Left renal pelvis (tissue), 4 donors: ENCODE results near the gene GLIPR2. TPM values are rescaled to one million over a fixed set of nuclear protein-coding genes. Genes with fewer than 3 reads are reported as not detected.
"Not testable (repeated sequence)": the region's sequence is repeated elsewhere in the genome, so short reads cannot be mapped to it uniquely, and the experiment has no call there.

Experiments
- DNase-seq, 4 donors: peaks; one replicate each; pipeline ENCODE4 v3.0.0-alpha.2; 2013; ENCODE audit warnings: low read depth in 4 of 4, low spot score in 3 of 4
- polyA plus RNA-seq, 4 donors: library from polyadenylated mRNA; unstranded; fragments of 120-200 nt; gene quantifications; one replicate each; pipeline ENCODE4 v1.2.1, GENCODE V29; 2013; ENCODE audit not compliant: insufficient read length in 4 of 4

GLIPR2 gene
- polyA plus RNA-seq, 4 donors, result 35.6 to 68.3 (median 46.0) TPM

GRCh38 chr9:36121971-36122370 lies 14.6 kb upstream of the GLIPR2 start:
- DNase-seq, result no peak

GRCh38 chr9:36123515-36123914 lies 13.0 kb upstream of the GLIPR2 start:
- DNase-seq, result no peak

GRCh38 chr9:36125062-36125855 lies 11.3 kb upstream of the GLIPR2 start:
- DNase-seq, result no peak

- no peak for DNase-seq
These were observed 10.4 kb upstream of the GLIPR2 start for GRCh38 chr9:36126016-36126730.

- DNase-seq, result no peak
These were observed 8.8 kb upstream of the GLIPR2 start for GRCh38 chr9:36127652-36128244.

GRCh38 chr9:36128349-36128748 lies 8.2 kb upstream of the GLIPR2 start:
- no peak for DNase-seq

- no peak for DNase-seq
These were observed 7.4 kb upstream of the GLIPR2 start for GRCh38 chr9:36129139-36129538.

GRCh38 chr9:36131666-36132065 lies 4.9 kb upstream of the GLIPR2 start:
- DNase-seq, result not testable (repeated sequence)

GRCh38 chr9:36132086-36132485 lies 4.4 kb upstream of the GLIPR2 start:
- no peak for DNase-seq

- no peak for DNase-seq
These were observed 1.6 kb upstream of the GLIPR2 start for GRCh38 chr9:36134761-36135505.

GRCh38 chr9:36135741-36136271 lies 727 bp upstream of the GLIPR2 start:
- no peak for DNase-seq

GRCh38 chr9:36136894-36137391 lies 410 bp downstream of the GLIPR2 start:
- DNase-seq, result no peak

GRCh38 chr9:36137392-36138004 lies 965 bp downstream of the GLIPR2 start:
- peak in 1 of 4 donors; percentile 6 for DNase-seq

- no peak for DNase-seq
These were observed 2.0 kb downstream of the GLIPR2 start for GRCh38 chr9:36138496-36138895.

- DNase-seq, result no peak
These were observed 2.4 kb downstream of the GLIPR2 start for GRCh38 chr9:36138901-36139300.

GRCh38 chr9:36140086-36141084 lies 3.9 kb downstream of the GLIPR2 start:
- no peak for DNase-seq

- DNase-seq, result no peak
These were observed 4.8 kb downstream of the GLIPR2 start for GRCh38 chr9:36141288-36141687.

GRCh38 chr9:36141761-36142160 lies 5.2 kb downstream of the GLIPR2 start:
- no peak for DNase-seq
